Head of caudate nucleus (tissue), 42 donors: ENCODE results near the gene LRP1B.
"Not testable (repeated sequence)": the region's sequence is repeated elsewhere in the genome, so short reads cannot be mapped to it uniquely, and the experiment has no call there.

Experiments used
- DNase-seq, 42 donors: peaks; one replicate each; pipeline versions ENCODE4 v3.0.0 to v3.0.0-alpha.2; 2020 to 2021; ENCODE audit warnings: mixed read lengths in 7 of 42
- intact Hi-C: fragments of 100-400 bp; cut with DNase I; formaldehyde crosslinking; loops from one replicate; pipeline ENCODE4 v1.15.0; 2022

The LRP1B gene

GRCh38 chr2:141186413-141187074 is 944.3 kb downstream of the LRP1B start:
- no peak for DNase-seq
- intact Hi-C loops, result no loop called here

DNA sequence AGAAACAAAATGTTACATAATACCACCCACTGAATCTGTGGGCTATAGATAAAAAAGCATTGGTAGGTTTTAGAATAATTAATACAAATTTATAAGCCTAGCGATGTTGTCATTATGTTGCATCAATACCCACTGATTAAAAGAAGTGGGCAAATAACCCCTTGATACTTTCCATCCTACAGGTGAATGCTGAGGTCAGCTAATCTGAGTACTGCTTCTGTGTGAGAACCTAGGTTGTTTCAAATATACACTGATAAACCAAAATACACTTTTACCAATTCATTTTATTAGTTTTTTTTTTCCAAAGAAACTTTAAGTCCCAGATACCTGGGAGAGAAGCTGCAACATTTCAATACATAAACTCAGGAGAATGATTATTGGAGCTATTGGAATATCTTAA is 948.6 kb downstream of the LRP1B start:
- no peak for DNase-seq
- intact Hi-C loops, result no loop called here

DNA sequence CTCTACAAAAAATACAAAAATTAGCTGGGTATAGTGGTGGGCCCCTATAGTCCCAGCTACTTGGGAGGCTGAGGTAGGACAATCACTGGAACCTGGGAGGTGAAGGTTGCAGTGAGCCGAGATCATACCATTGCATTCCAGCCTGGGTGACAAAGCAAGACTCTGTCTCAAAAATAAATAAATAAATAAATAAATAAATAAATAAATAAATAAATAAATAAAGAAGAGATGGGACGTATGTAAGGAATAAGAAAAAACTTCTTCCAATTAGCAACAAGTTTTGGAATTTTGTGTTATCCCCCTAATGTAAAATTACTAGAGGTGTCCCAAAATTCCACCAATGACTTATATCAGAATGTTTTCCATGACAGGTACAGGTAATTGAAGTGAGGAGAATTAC is 961.7 kb downstream of the LRP1B start:
- intact Hi-C loops, DNase-seq: not testable (repeated sequence)

DNA sequence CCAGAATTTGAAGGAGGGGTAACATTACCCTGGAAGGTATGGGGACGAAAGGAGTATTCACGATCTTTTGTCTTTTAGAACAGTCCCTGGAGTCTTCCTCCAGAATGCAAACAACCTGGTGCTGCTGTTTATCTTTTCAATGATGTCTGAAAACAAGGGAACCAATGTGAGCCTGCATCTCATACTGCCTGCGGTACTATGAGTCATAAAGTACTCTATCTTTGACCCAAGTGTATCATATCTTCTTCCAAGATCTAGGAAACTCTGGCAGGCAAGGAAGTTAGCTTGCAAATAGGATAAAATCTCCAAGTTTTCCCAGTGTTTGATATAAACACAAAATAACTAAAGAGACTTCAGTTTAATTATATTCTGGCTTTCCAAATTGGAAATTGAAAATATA is 968.5 kb downstream of the LRP1B start:
- DNase-seq, result no peak
- intact Hi-C loops, result no loop called here

- no peak for DNase-seq
- intact Hi-C loops, result no loop called here
Measured at GRCh38 chr2:141151611-141152286, 979.1 kb downstream of the LRP1B start.

DNA sequence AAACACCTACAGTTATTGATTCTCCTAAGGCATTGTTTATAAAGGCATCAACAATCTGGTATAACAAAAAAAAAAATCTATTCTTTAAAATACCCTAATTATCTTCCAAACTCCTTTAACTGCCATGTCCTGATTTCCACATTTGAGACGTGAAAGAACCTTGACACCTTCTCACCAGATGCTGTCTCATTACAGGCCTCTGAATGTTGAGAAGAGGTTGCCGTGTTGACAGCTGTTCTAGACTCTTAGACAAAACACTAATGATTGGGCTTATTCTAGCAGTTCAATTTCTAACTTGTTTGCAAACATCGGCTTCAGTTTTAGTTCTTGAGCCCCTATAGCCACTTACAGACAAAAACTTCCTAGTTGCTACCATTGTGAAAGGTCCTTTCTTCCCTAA is 988.8 kb downstream of the LRP1B start:
- intact Hi-C loops, result no loop called here
- DNase-seq, result no peak

GRCh38 chr2:141137122-141137693 is 993.6 kb downstream of the LRP1B start:
- intact Hi-C loops, result no loop called here
- DNase-seq, result no peak

- intact Hi-C loops, result no loop called here
- no peak for DNase-seq
Measured at GRCh38 chr2:141133883-141134282, 996.9 kb downstream of the LRP1B start.

GRCh38 chr2:141125432-141125831 is 1005.4 kb downstream of the LRP1B start:
- intact Hi-C loops, result no loop called here
- DNase-seq, result no peak

DNA sequence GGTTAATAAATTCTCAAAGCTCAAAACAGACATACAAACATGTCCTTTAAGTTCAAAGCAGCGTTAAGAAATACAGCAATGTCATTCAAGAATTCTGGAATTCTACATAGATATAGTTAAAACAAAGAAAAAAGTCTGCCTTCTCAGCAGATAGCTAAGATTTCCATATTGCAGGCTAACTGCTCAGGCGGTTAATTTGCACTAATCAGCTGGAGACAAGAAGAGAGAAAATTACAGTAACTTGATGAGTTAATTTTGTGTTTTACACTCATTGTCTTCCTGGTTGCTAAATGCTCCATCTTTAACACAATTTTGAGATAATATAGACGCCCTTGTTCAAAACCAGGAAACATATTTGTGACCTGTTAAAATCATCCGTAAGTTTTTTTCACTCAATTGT is 1012.0 kb downstream of the LRP1B start:
- DNase-seq, result no peak
- intact Hi-C loops, result no loop called here

GRCh38 chr2:141113301-141113700 is 1017.5 kb downstream of the LRP1B start:
- DNase-seq, result no peak
- intact Hi-C loops, result no loop called here

- intact Hi-C loops, result no loop called here
- no peak for DNase-seq
Measured at GRCh38 chr2:141109633-141110032, 1021.2 kb downstream of the LRP1B start.

GRCh38 chr2:141105763-141106162 is 1025.1 kb downstream of the LRP1B start:
- intact Hi-C loops, result no loop called here
- DNase-seq, result no peak

- intact Hi-C loops, result no loop called here
- DNase-seq, result no peak
Measured at GRCh38 chr2:141103216-141103615, 1027.6 kb downstream of the LRP1B start.

GRCh38 chr2:141079231-141079630 is 1051.6 kb downstream of the LRP1B start:
- no peak for DNase-seq
- intact Hi-C loops, result no loop called here

- DNase-seq, result no peak
- intact Hi-C loops, result no loop called here
Measured at GRCh38 chr2:141075753-141076152, 1055.1 kb downstream of the LRP1B start.

- DNase-seq, result no peak
- intact Hi-C loops, result no loop called here
Measured at GRCh38 chr2:141068053-141068682, 1062.6 kb downstream of the LRP1B start.

- intact Hi-C loops, result no loop called here
- no peak for DNase-seq
Measured at GRCh38 chr2:141065042-141065441, 1065.8 kb downstream of the LRP1B start.

DNA sequence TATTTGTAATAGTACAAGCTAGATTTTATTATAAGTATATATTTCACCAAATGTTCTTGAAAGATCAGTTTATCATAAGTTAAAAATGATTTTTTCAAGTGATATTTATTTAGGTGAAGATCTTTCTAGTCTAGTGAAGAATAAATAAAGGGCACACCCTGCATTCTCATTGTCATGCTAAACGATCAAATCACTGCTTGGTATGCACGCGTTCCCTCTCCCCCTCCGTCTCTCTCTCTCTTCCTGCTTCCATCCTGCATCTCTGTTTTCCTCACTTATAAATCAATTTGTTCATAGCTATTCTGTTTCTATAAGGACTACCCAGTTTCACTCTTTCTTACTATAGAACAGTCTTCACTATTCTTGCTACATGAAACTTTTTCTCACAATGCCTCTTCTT is 1067.4 kb downstream of the LRP1B start:
- no peak for DNase-seq
- intact Hi-C loops, result no loop called here

DNA sequence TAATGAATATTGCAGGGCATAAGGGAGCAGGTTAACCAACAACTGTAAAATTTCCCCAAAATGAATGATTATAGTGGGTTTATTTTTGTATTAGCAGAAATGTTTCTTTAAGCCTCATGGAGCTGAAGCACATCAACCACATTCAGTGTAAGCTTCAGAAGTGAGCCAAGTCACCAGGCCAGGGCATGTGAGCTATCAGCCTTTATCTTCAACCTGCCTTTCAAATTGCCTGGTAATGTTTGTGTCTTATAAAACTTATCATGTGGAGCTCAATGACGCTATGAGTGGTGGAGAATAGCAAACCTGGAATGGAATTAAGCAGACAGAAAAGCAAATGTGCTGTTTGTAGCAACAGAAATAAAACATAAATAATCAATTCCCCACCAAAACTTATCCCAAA is 1068.4 kb downstream of the LRP1B start:
- intact Hi-C loops, result no loop called here

More for the DNA sequence above, 1068.4 kb downstream of the LRP1B start:
- DNase-seq, result peak in 1 of 42 donors; percentile 16
